Activated gamma-delta T cell (primary cell): ENCODE measurements around the gene LRP5.
A peak's percentile ranks its signal among the peaks of the same experiment; 100 is the strongest.
"Not testable (repeated sequence)": the region's sequence is repeated elsewhere in the genome, so short reads cannot be mapped to it uniquely, and the experiment has no call there.

Source experiments
- DNase-seq: peaks from one replicate; lab custom pipeline; 2025; lab: John Stamatoyannopoulos, UW

LRP5 gene

DNA sequence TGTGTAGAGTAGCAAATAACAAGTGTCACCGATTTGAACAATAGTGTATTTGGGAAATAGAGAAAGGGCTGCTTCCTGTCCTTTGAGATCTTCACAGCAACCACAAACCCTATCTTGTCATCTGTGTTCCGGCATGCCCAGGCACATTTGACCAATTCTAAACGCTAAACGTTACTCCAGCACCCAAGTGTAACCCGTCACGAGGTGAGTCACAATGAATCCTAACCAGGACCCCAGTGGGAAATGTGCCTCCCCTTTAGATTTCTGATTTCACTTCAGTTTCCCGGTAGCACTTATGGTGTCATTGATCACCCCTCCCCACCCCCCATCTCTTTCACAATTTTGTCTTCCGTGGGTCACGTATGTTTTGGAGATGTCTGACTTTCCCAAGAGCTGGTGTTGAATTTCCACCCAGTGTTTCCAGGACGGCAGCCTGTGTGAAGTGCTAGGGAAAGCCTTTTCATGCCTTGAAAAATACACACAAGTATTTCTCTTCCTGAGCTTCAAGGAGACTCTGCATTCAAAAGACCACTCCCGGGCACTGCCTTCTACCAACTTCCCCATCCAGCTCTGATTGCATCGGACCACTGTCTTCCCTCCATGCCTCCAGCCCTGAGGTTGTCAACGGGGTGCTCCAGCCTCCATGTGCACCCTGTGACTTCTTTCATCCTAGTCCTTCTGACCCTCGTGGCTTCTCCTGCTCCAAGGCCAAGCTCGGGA is 30.1 kb upstream of the LRP5 start:
- no peak for DNase-seq

DNA sequence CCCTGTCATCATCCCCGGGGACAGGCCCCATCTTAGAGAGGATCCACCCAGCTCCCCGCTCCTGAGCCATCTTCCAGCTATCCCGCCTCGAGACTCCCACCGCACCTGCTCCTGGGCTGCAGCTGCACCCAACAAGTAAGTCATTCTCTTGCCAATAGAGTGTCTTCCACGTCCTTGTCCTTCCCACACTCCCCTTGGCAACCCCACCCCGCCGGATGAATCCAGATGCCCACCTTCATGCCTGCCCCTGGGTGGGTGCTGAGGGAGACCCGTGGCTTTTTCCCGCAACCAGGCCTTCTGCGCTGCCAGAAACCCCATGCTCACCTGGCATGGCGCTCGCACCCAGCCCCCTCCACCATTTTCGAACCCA is 29.5 kb upstream of the LRP5 start:
- no peak for DNase-seq

DNA sequence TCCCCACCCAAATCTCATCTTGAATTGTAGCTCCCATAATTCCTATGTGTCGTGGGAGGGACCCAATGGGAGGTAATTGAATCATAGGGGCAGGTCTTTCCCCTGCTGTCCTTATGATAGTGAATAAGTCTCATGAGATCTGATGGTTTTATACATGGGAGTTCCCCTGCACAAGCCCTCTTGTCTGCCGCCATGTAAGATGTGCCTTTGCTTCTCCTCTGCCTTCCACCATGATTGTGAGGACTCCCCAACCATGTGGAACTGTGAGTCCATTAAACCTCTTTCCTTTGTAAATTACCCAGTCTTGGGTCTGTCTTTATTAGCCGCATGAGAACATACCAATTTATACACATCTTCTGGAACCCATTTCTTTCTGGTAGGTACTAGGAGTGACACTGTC is 27.8 kb upstream of the LRP5 start:
- DNase-seq: not testable (repeated sequence)

DNA sequence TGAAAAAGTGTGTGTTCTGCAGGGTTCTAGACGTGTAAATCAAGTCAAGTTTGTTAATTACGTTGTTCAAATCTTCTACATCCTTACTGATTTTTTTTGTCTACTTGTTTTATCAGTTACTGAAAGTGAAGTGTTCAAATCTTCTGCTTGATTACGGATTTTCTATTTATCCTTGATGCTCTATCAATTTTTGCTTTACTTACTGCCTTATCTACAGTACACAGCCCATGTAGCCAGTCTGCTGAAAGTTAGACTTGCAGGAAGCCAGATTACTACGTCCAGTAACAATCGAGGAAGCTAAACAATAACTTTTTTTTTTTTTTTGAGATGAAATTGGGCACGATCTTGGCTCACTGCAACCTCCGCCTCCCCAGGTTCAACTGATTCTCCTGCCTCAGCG is 25.0 kb upstream of the LRP5 start:
- DNase-seq: no peak

GRCh38 chr11:68289456-68289855 is 22.9 kb upstream of the LRP5 start:
- no peak for DNase-seq

DNA sequence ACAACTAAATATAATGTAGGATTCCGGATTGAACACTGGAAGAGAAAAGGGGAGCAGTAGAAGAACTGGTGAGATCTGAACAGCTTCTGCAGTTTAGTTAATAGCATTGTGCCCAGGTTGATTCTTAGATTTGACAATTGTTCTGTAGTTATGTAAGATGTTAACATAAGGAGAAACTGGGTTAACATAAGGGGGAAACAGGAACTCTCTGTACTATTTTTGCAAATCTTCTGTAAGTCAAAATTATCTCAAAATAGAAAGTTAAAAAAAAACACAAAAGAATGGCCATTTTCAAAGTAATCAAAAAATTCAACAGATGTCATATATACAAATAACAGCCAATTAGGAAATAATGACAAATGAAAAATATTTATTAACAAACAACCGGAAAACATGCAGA is 18.7 kb upstream of the LRP5 start:
- no peak for DNase-seq

DNA sequence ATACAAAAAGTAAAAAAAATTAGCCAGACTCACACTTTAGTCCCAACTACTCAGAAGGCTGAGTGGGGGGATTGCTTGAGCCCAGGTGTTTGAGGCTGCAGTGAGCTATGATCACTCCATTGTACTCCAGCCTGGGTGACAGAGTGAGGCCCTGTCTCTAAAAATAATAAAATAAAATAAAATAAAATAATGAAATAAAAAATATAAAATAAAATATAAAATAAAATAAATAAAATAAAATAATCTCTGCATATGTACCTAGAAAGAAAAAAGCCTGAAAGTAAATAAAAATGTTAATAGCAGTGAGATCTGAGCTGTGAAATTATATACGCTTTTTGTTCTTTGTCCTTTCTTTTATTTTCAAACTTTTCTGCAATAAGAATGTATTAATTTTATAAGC is 17.1 kb upstream of the LRP5 start:
- DNase-seq: no peak

- DNase-seq: no peak
Observed at GRCh38 chr11:68295940-68296339, 16.5 kb upstream of the LRP5 start.

DNA sequence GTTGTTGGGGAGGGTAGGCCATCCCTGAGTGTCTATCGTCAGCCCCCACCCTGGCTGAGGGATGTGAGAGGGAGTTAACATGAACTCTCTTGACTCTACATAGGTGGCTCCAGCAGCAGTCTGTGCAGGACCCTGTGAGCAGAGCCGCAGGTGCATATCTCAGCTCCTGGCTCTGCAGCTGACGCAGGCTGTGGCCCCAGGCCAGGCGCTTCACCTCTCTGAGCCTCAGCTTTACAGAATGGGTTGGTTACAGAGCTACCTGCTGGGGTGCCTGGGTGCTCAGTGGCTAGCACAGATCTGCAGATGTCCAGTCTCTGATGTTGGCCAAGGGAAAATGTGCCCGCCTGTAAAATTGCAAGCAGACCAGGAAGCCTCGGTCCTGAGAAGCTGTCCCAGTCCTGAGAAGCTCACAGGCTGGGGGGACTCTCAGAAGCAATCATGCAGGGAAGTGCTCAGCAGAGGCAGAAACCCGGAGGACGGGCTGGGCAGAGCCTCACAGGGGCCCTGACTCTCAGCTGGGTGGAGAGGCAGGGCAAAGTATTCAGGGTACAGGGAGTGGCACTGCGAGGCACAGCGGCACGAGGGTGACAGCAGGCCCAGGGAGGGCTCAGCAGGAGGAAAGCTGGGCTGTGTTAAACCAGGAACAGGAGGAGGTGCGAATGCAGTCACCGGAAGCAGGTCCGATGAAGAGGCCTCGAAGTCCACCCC is 15.9 kb upstream of the LRP5 start:
- no peak for DNase-seq

DNA sequence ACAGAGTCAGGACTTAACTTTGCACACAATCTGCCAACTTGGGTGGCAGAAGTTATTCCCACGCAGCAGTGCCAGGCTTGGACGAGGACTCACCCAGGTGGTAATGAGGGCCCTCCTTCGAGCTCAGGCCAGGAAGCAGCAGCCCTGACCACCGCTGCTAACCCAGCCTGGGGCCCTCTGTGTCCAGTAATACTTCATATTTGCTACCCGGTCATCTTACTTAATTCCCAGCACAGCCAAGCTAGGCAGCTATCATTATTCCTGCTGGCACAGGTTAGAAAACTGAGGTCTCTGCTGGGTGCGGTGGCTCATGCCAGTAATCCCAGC is 15.4 kb upstream of the LRP5 start:
- no peak for DNase-seq

DNA sequence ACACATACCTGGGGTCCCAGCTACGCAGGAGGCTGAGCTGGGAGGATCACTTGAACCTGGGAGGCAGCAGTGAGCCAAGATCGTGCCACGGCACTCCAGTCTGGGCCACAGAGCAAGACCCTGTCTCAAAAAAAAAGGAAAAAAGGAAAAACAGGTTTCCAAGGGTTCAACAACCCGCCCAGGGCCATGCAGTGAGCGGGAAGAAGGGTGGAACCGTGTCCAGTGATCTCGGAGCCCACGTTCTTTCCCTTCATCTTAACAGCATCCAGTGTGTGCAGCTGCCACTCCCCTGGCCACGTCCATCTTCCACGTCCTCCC is 14.9 kb upstream of the LRP5 start:
- no peak for DNase-seq

- peak; percentile 40 for DNase-seq
Observed at GRCh38 chr11:68297812-68298658, 14.4 kb upstream of the LRP5 start.

DNA sequence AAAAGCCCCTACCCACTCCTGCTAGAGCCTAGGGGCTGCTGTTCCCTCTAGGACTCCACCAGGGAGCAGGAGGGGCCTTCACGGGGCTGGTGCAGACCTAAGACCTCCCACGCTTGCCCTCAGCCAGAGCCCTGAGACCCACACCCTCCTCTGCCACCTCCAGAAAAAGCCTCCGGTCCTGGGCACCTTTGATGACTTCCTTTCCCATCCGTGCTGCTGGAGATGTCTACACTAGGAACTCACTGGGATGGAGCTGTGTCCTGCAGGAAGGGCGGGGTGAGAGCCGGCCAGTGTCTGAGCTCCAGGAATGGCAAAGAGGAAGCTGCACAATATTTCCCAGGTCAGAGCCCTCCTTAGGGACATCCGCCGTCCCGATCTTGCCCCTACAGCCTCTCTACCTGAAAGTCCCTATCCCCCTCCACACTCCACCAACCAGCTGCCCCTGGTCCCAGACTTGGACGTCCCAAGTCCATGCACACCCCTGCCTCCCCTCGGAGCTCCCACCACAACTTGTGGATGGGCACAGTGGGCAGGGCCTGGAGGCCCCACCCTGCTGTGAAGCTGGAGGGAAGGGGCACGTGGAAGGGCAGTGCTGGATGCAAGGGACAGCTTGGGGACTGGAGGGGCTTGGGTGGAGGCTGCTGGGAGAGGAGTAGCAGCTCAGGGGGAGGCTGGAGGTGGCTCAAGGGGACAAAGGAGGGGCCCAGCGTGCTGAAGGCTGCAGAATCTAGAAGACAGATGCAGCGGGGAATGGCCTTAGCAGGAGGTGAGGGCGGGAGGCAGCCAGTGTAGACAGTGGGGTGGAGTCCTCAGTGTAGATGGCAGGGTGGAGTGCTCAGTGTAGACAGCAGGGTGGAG is 13.5 kb upstream of the LRP5 start:
- no peak for DNase-seq

GRCh38 chr11:68299517-68299879 is 12.9 kb upstream of the LRP5 start:
- DNase-seq: not testable (repeated sequence)

DNA sequence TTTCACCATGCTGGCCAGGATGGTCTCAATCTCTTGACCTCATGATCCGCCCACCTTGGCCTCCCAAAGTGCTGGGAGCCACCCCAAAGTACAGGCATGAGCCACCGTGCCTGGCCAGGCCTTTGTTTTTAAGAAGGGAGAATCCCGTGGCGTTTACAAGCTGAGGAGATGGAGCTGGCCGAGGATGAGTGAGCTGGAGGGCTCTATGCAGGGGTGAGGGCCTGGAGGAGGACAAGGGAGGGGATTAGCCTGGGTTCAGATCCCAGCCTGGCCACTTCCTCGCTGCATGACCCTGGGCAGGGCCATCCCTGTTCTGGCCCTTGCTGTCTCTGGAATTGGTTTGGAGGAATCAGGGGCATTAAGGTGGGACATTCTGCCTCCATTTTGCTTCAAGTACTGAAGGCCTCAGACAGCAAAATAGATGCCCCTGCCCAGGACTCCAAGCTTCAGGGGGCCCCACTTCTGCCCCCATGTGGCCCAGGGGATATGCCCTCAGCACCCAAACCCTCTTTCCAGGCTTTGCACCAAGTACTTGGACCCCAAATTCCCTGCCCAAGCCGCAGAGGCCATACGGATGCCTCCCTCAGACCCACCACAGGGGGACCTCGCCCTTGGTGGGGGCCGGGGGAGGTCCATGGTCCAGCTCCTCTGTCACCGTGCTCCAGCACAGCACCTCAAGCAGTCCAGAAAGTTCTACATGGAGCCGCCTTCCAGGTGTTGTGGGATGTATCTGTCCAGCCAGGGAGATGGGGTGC is 12.1 kb upstream of the LRP5 start:
- DNase-seq: no peak

DNA sequence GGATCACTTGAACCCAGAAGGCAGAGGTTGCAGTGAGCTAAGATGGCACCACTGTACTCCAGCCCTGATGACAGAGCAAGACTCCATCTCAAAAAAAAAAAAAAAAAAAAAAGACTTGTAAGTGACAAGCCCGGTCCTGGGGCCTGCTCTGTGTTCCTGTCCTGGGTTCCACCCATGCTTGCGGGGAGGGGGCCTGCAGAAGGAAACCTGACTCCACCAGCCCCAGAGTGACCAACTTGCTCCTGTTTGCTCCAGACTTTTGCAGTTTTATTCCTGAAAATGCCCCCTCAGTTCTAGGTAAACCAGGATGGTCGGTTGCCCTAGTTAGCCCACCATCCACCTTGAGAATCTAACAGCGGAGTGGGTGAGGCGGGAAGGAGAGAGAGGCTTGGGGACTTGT is 10.1 kb upstream of the LRP5 start:
- DNase-seq: no peak

DNA sequence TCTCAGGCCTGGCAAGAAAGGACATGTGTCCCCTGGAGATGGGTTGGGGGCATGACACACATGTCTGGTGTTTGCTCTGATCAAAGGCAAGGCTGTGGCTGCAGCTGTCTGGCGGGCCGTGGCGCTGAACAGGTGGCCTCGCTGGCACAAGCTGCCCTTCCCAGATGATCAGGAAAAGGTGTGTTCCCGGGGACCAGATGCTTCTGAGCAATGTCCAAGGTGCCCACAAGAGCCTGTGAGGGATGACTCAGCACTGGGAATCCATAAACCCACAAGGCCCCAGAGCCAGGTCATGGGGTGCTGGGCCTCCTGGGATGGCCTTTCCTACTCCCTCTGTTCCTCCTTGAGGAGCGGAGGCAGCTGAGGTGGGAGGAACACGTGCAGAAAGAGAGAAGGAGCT is 9.7 kb upstream of the LRP5 start:
- DNase-seq: no peak

- no peak for DNase-seq
Observed at GRCh38 chr11:68303083-68303482, 9.3 kb upstream of the LRP5 start.

DNA sequence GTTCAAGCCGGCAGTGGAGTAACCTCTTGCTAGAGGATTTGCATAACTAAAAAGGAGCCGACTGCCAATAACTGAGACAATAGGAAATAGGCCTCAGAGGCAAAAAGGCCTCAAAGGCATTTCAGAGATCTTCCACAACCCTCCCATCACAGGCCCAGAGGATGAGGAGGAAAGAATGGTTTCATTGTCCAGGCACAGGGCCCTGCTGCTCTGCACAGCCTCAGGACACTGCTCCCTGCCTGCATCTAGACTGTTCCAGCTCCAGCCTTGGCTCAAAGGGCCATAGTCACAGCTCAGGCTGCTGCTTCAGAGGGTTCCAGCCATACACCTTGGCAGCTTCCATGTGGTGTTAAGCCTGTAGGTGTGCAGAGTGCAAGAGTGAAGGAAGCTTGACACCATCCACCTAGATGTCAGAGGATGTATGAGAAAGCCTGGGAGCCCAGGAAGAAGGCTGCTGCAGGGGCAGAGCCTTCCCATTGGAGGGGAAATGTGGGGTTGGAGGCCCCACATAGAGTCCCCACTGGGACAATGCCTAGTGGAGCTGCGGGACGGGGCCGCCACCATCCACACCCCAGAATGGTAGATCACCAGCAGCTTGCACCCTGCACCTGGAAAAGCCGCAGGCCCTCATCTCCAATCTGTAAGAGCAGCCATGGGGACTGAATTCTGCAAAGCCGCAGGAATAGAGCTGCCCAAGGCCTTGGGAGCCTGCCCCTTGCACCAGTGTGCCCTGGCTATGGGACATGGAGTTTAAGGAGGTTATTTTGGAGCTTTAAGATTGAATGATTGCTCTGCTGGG is 8.2 kb upstream of the LRP5 start:
- no peak for DNase-seq

DNA sequence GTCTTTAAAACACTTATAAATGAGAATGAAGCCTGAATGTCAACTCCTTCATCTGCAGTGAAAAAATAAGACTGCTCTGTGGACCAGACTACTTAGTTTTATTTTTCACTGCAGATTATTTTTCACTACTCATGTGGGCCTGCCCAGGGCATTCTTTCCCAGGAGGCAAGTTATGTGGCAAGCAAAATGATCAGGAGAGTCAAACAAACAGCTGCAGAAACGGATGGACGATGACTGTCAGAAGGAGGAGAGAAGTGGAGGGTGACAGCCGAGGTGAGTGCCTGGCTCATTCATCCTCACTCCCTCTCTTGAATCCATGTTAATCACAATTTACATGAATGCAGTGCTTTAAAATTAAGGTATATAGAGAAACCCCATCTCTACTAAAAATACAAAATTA is 5.8 kb upstream of the LRP5 start:
- no peak for DNase-seq

- no peak for DNase-seq
Observed at GRCh38 chr11:68308068-68308467, 4.3 kb upstream of the LRP5 start.
